WTC11 (cell line): Measurements from ENCODE around the gene LIG3. TPM values are rescaled to one million over a fixed set of nuclear protein-coding genes. Genes with fewer than 3 reads are reported as not detected.

Experiments
- ATAC-seq: fragments of 200-7000 bp; cut with Tn5 transposase; 2 replicates; pipeline ENCODE4 v1.10.0; 2021; ENCODE audit warnings: mild to moderate bottlenecking, moderate library complexity
- CTCF ChIA-PET: fragments of 300-600 bp; sonication (Branson Sonifier 250); formaldehyde crosslinking; loops from one replicate; lab custom pipeline; 2021; ENCODE audit warnings: antibody characterized with exemption; lab: Charles Lee
- POLR2A ChIA-PET: fragments of 350-600 bp; sonication (Branson Sonifier 250); formaldehyde crosslinking; loops from one replicate; lab custom pipeline; 2021; ENCODE audit warnings: antibody characterized with exemption; lab: Charles Lee
- DNase-seq: peaks from one replicate; pipeline ENCODE4 v3.0.0; 2021; ENCODE audit warnings: low spot score
- H3K27ac Mint-ChIP-seq: 2 replicates; pipeline ENCODE4 v1.8.0; 2021; ENCODE audit warnings: mixed read lengths
- H3K27me3 Mint-ChIP-seq: 2 replicates; pipeline ENCODE4 v1.8.0; 2021; ENCODE audit warnings: low read depth, mild to moderate bottlenecking, moderate library complexity, mixed read lengths
- H3K36me3 Mint-ChIP-seq: 2 replicates; pipeline ENCODE4 v1.8.0; 2021; ENCODE audit warnings: mixed read lengths
- H3K4me1 Mint-ChIP-seq: 2 replicates; pipeline ENCODE4 v1.8.0; 2022; ENCODE audit warnings: mixed read lengths
- H3K4me3 Mint-ChIP-seq: 2 replicates; pipeline ENCODE4 v1.8.0; 2021; ENCODE audit warnings: mild to moderate bottlenecking, moderate library complexity, mixed read lengths
- H3K9me3 Mint-ChIP-seq: 2 replicates; pipeline ENCODE4 v1.8.0; 2021; ENCODE audit warnings: mixed read lengths
- ARID4B ChIP-seq: sonication (generic); formaldehyde crosslinking; IDR thresholded peaks from 2 replicates; pipeline ENCODE4 v1.8.0; 2023; ENCODE audit warnings: missing genetic modification reagents, mild to moderate bottlenecking, borderline replicate concordance
- CREM ChIP-seq: sonication (generic); formaldehyde crosslinking; IDR thresholded peaks from 2 replicates; pipeline ENCODE4 v1.8.1; 2022; ENCODE audit warnings: mild to moderate bottlenecking, missing genetic modification reagents, moderate library complexity
- E2F5 ChIP-seq: sonication (generic); formaldehyde crosslinking; IDR thresholded peaks from 2 replicates; pipeline ENCODE4 v1.8.1; 2022; ENCODE audit warnings: mild to moderate bottlenecking, moderate library complexity, missing genetic modification reagents
- FOXK1 ChIP-seq: sonication (generic); formaldehyde crosslinking; IDR thresholded peaks from 2 replicates; pipeline ENCODE4 v1.8.0; 2022; ENCODE audit warnings: mild to moderate bottlenecking, moderate library complexity, missing genetic modification reagents
- FOXP1 ChIP-seq: sonication (generic); formaldehyde crosslinking; IDR thresholded peaks from 2 replicates; pipeline ENCODE4 v1.8.0; 2022; ENCODE audit warnings: missing genetic modification reagents, mild to moderate bottlenecking, moderate library complexity, borderline replicate concordance
- GABPB1 ChIP-seq: sonication (generic); formaldehyde crosslinking; IDR thresholded peaks from 2 replicates; pipeline ENCODE4 v1.8.1; 2023; ENCODE audit warnings: mild to moderate bottlenecking, missing genetic modification reagents
- IRF1 ChIP-seq: sonication (generic); formaldehyde crosslinking; IDR thresholded peaks from 2 replicates; pipeline ENCODE4 v1.8.0; 2023; ENCODE audit warnings: missing genetic modification reagents
- IRF2 ChIP-seq: sonication (generic); formaldehyde crosslinking; IDR thresholded peaks from 2 replicates; pipeline ENCODE4 v1.8.0; 2022; ENCODE audit warnings: low read depth, missing genetic modification reagents, borderline replicate concordance
- JAZF1 ChIP-seq: fragments of 250-450 bp; sonication (Bioruptor Pico); IDR thresholded peaks from 2 replicates; pipeline ENCODE4 v1.9.0; 2021; ENCODE audit warnings: moderate library complexity, mild to moderate bottlenecking, inconsistent platforms
- JUN ChIP-seq: sonication (generic); formaldehyde crosslinking; IDR thresholded peaks from 2 replicates; pipeline ENCODE4 v1.8.0; 2023; ENCODE audit warnings: mild to moderate bottlenecking, missing genetic modification reagents
- MLX ChIP-seq: sonication (generic); formaldehyde crosslinking; IDR thresholded peaks from 2 replicates; pipeline ENCODE4 v1.8.1; 2023; ENCODE audit warnings: mild to moderate bottlenecking, missing genetic modification reagents, moderate library complexity
- MXD4 ChIP-seq: fragments of 250-450 bp; sonication (Bioruptor Pico); IDR thresholded peaks from 2 replicates; pipeline ENCODE4 v1.8.0; 2021; ENCODE audit warnings: mild to moderate bottlenecking, moderate library complexity, borderline replicate concordance
- OVOL2 ChIP-seq: fragments of 250-450 bp; sonication (Bioruptor Pico); IDR thresholded peaks from 2 replicates; pipeline ENCODE4 v1.9.0; 2021; ENCODE audit warnings: mild to moderate bottlenecking, borderline replicate concordance
- SMAD4 ChIP-seq: sonication (generic); formaldehyde crosslinking; IDR thresholded peaks from 2 replicates; pipeline ENCODE4 v1.8.0; 2022; ENCODE audit warnings: mild to moderate bottlenecking, missing genetic modification reagents
- STAT6 ChIP-seq: sonication (generic); formaldehyde crosslinking; conservative IDR thresholded peaks from 2 replicates; pipeline ENCODE4 v1.8.1; 2023; ENCODE audit warnings: mild to moderate bottlenecking, low read depth, missing genetic modification reagents, moderate library complexity
- ZNF219 ChIP-seq: sonication (generic); formaldehyde crosslinking; IDR thresholded peaks from 2 replicates; pipeline ENCODE4 v1.8.0; 2023; ENCODE audit warnings: missing genetic modification reagents, mild to moderate bottlenecking, borderline replicate concordance
- ZNF263 ChIP-seq: sonication (generic); formaldehyde crosslinking; IDR thresholded peaks from 2 replicates; pipeline ENCODE4 v1.8.1; 2022; ENCODE audit warnings: low read depth, mild to moderate bottlenecking, moderate library complexity, missing genetic modification reagents
- ZNF396 ChIP-seq: fragments of 250-450 bp; sonication (Bioruptor Pico); IDR thresholded peaks from 2 replicates; pipeline ENCODE4 v1.8.0; 2021; ENCODE audit warnings: mild to moderate bottlenecking, moderate library complexity, borderline replicate concordance
- ZNF532 ChIP-seq: fragments of 250-450 bp; sonication (Bioruptor Pico); IDR thresholded peaks from 2 replicates; pipeline ENCODE4 v1.9.0; 2021; ENCODE audit warnings: mild to moderate bottlenecking, borderline replicate concordance
- ZNF671 ChIP-seq: fragments of 250-450 bp; sonication (Bioruptor Pico); IDR thresholded peaks from 2 replicates; pipeline ENCODE4 v1.8.0; 2021; ENCODE audit warnings: mild to moderate bottlenecking
- total RNA-seq: library from RNA; stranded (reverse); gene quantifications from 3 replicates; pipeline ENCODE4 v1.2.3, GENCODE V29; 2021

LIG3 gene
- total RNA-seq, 1 experiment from 2014 or later, result 92.3 TPM

- TF ChIP-seq STAT6 (CRISPR knock-in tag) (no peak), ZNF671 (no peak), IRF2 (CRISPR knock-in tag) (no peak), ZNF219 (CRISPR knock-in tag) (no peak), CREM (CRISPR knock-in tag) (no peak), FOXK1 (CRISPR knock-in tag) (no peak), GABPB1 (CRISPR knock-in tag) (no peak), ARID4B (no peak), JUN (CRISPR knock-in tag) (no peak)
Observed at GRCh38 chr17:35001549-35001948, 21.2 kb downstream of the LIG3 start (continued).

GRCh38 chr17:35002876-35003551 is 22.7 kb downstream of the LIG3 start:
- H3K9me3 Mint-ChIP-seq, result no peaks in the 10 kb centered on the region
- POLR2A ChIA-PET, result no interaction called here
- TF ChIP-seq JAZF1 (no peak), ZNF263 (no peak), MLX (CRISPR knock-in tag) (no peak), FOXP1 (no peak), IRF2 (CRISPR knock-in tag) (no peak), E2F5 (no peak), ZNF532 (no peak), ZNF396 (CRISPR knock-in tag) (no peak), SMAD4 (CRISPR knock-in tag) (no peak), OVOL2 (CRISPR knock-in tag) (no peak), IRF1 (CRISPR knock-in tag) (no peak), MXD4 (no peak)
- TF ChIP-seq, all 79 proteins: peak for 0
- no peaks in the 10 kb centered on the region for H3K4me1 Mint-ChIP-seq
- ATAC-seq, result no peak
- CTCF ChIA-PET, result no interaction called here
- DNase-seq, result no peak
- H3K27me3 Mint-ChIP-seq, result no peaks in the 10 kb centered on the region
- H3K4me3 Mint-ChIP-seq, result no peak overlapping the region
- peaks cover 71% of the 10 kb centered on the region for H3K36me3 Mint-ChIP-seq
- no peak overlapping the region for H3K27ac Mint-ChIP-seq
